HepG2 (cell line): ENCODE results near the gene CDK5RAP2. TPM values are rescaled to one million over a fixed set of nuclear protein-coding genes. Genes with fewer than 3 reads are reported as not detected.

Source experiments
- ATAC-seq: fragments of 200-7000 bp; cut with Tn5 transposase; 3 replicates; pipeline ENCODE4 v1.9.1; 2020; ENCODE audit warnings: mild to moderate bottlenecking, moderate library complexity
- BruUV-seq: library from RNA; stranded (reverse); fragments of 400-500 nt; replicated peaks from 2 replicates; lab custom pipeline; 2021; lab: Mats Ljungman, UMichigan
- CTCF ChIA-PET: fragments of 300-600 bp; formaldehyde crosslinking; extraction: SDS; loops from one replicate; lab custom pipeline; 2021; ENCODE audit warnings: low total read pairs, inconsistent platforms, low intra/inter-chr PET ratio; lab: Yijun Ruan, JAX
- POLR2A ChIA-PET: fragments of 350-600 bp; sonication (Branson Sonifier 250); formaldehyde crosslinking; loops from one replicate; lab custom pipeline; 2020; ENCODE audit warnings: antibody characterized with exemption, inconsistent platforms; lab: Yijun Ruan, JAX
- DNase-seq: peaks from one replicate; pipeline ENCODE4 v3.0.0-alpha.2; 2015; ENCODE audit warnings: low spot score
- FAIRE-seq: peaks from 3 replicates; lab custom pipeline; 2011; peaks lifted over from hg19 to GRCh38; lab: Jason Lieb, UNC
- H2AFZ ChIP-seq: one replicate; pipeline ENCODE4 v1.6.1; 2011; ENCODE audit warnings: low read length, inconsistent platforms
- H3K27ac ChIP-seq: fragments of 300-600 bp; 3 replicates; pipeline ENCODE4 v1.8.0; 2011; ENCODE audit warnings: mixed run types, mild to moderate bottlenecking, mixed read lengths, low read length, inconsistent platforms; ENCODE audit not compliant: insufficient read depth; ENCODE audit errors: extremely low read length
- H3K27me3 ChIP-seq, 2 experiments: fragments of 200-600 bp in 1 of 2; 2 replicates in 1 of 2; 3 replicates in 1 of 2; pipeline versions ENCODE4 v1.6.0 to v1.8.0; 2011; ENCODE audit warnings: low read length in 2 of 2, mild to moderate bottlenecking in 2 of 2, moderate library complexity in 2 of 2, inconsistent platforms in 1 of 2; ENCODE audit not compliant: insufficient read depth in 2 of 2, control insufficient read depth in 1 of 2
- H3K36me3 ChIP-seq, 2 experiments: fragments of 200-600 bp in 1 of 2; replicated peaks in 1 of 2; 2 replicates in 1 of 2; 3 replicates in 1 of 2; pipeline versions ENCODE4 v1.5.1 to v1.8.0; 2011; ENCODE audit warnings: low read length in 2 of 2, inconsistent platforms in 1 of 2; ENCODE audit not compliant: insufficient read depth in 2 of 2, control insufficient read depth in 1 of 2
- H3K4me1 ChIP-seq: 2 replicates; pipeline ENCODE4 v1.5.1; 2012; ENCODE audit warnings: low read length, inconsistent platforms; ENCODE audit not compliant: insufficient read depth
- H3K4me2 ChIP-seq: 2 replicates; pipeline ENCODE4 v1.6.0; 2011; ENCODE audit warnings: low read depth, low read length, inconsistent platforms
- H3K4me3 ChIP-seq, 3 experiments: fragments of 200-600 bp in 1 of 3; sonication (generic), shearing (Covaris generic) in 1 of 3; replicated peaks in 1 of 3; 2 replicates each; pipeline ENCODE4 v1.5.1; 2011 to 2016; ENCODE audit warnings: low read length in 3 of 3, inconsistent platforms in 2 of 3, low read depth in 2 of 3, mild to moderate bottlenecking in 2 of 3, control low read depth in 1 of 3, mixed read lengths in 1 of 3; ENCODE audit not compliant: insufficient read depth in 1 of 3
- H3K79me2 ChIP-seq: one replicate; pipeline ENCODE4 v1.6.1; 2011; ENCODE audit warnings: low read length, inconsistent platforms; ENCODE audit not compliant: insufficient read depth
- H3K9ac ChIP-seq: 2 replicates; pipeline ENCODE4 v1.6.0; 2011; ENCODE audit warnings: mild to moderate bottlenecking, low read depth, low read length, inconsistent platforms; ENCODE audit not compliant: insufficient read depth
- H3K9me3 ChIP-seq: 2 replicates; pipeline ENCODE4 v1.5.1; 2012; ENCODE audit warnings: mild to moderate bottlenecking, low read length
- H4K20me1 ChIP-seq: 2 replicates; pipeline ENCODE4 v1.6.0; 2011; ENCODE audit warnings: inconsistent platforms, mild to moderate bottlenecking, low read length, moderate library complexity; ENCODE audit not compliant: insufficient read depth
- HDAC2 ChIP-seq: sonication (generic); formaldehyde crosslinking; IDR thresholded peaks from 2 replicates; pipeline ENCODE4 v1.4.0; 2020; ENCODE audit warnings: missing genetic modification reagents
- HMG20A ChIP-seq: IDR thresholded peaks from 2 replicates; pipeline ENCODE4 v1.6.1; 2016; ENCODE audit warnings: borderline replicate concordance
- HOXA3 ChIP-seq: sonication (generic); formaldehyde crosslinking; IDR thresholded peaks from 2 replicates; pipeline ENCODE4 v1.5.0; 2020; ENCODE audit warnings: missing genetic modification reagents
- KAT8 ChIP-seq: IDR thresholded peaks from 2 replicates; pipeline ENCODE4 v1.6.1; 2016; ENCODE audit warnings: missing genetic modification reagents, missing compliant biosample characterization
- NBN ChIP-seq: fragments of 450-650 bp; conservative IDR thresholded peaks from 2 replicates; pipeline ENCODE4 v1.6.1; 2017
- NCOA2 ChIP-seq: sonication (generic); formaldehyde crosslinking; IDR thresholded peaks from 2 replicates; pipeline ENCODE4 v1.8.0; 2022; ENCODE audit warnings: inconsistent platforms
- PCBP2 ChIP-seq: fragments of 200-400 bp; formaldehyde crosslinking; optimal IDR thresholded peaks from 2 replicates; pipeline ENCODE3; 2018; ENCODE audit warnings: low read length, low read depth; ENCODE audit not compliant: poor library complexity, severe bottlenecking
- PHF8 ChIP-seq: sonication (generic); formaldehyde crosslinking; IDR thresholded peaks from 2 replicates; pipeline ENCODE4 v1.5.0; 2020; ENCODE audit warnings: missing genetic modification reagents
- POGZ ChIP-seq: sonication (generic); formaldehyde crosslinking; IDR thresholded peaks from 2 replicates; pipeline ENCODE4 v1.4.0; 2020; ENCODE audit warnings: mild to moderate bottlenecking, missing genetic modification reagents
- SOX13 ChIP-seq, 3 experiments: fragments of 450-650 bp in 1 of 3; sonication (generic) in 1 of 3; formaldehyde crosslinking in 1 of 3; IDR thresholded peaks in 2 of 3; conservative IDR thresholded peaks in 1 of 3; 2 replicates each; pipeline versions ENCODE4 v1.5.0 to v1.6.1; 2016 to 2020; ENCODE audit warnings: antibody characterized with exemption in 1 of 3, mild to moderate bottlenecking in 1 of 3, missing compliant biosample characterization in 1 of 3, missing genetic modification reagents in 1 of 3, moderate library complexity in 1 of 3
- SP5 ChIP-seq: IDR thresholded peaks from 2 replicates; pipeline ENCODE4 v1.6.1; 2016; ENCODE audit warnings: low read depth, borderline replicate concordance
- SPEN ChIP-seq: sonication (generic); formaldehyde crosslinking; IDR thresholded peaks from 2 replicates; pipeline ENCODE4 v1.5.1; 2020; ENCODE audit warnings: low read depth, mild to moderate bottlenecking, missing genetic modification reagents
- YY1 ChIP-seq: IDR thresholded peaks from 2 replicates; pipeline ENCODE4 v1.6.1; 2011; ENCODE audit warnings: low read length, low read depth, moderate library complexity, mild to moderate bottlenecking; ENCODE audit not compliant: insufficient read depth, insufficient replicate concordance
- ZBTB14 ChIP-seq: sonication (generic); formaldehyde crosslinking; IDR thresholded peaks from 2 replicates; pipeline ENCODE4 v1.4.0; 2020; ENCODE audit warnings: missing genetic modification reagents
- ZNF431 ChIP-seq: sonication (generic); formaldehyde crosslinking; IDR thresholded peaks from 2 replicates; pipeline ENCODE4 v1.9.0; 2022; ENCODE audit warnings: missing genetic modification reagents, low read depth, mild to moderate bottlenecking, borderline replicate concordance
- ZNF557 ChIP-seq: sonication (generic); formaldehyde crosslinking; IDR thresholded peaks from 2 replicates; pipeline ENCODE4 v1.4.0; 2020; ENCODE audit warnings: missing genetic modification reagents
- ZNF678 ChIP-seq: sonication (generic); formaldehyde crosslinking; IDR thresholded peaks from 2 replicates; pipeline ENCODE4 v1.4.0; 2020; ENCODE audit warnings: mild to moderate bottlenecking, missing genetic modification reagents
- ZNF703 ChIP-seq: sonication (generic); formaldehyde crosslinking; IDR thresholded peaks from 2 replicates; pipeline ENCODE4 v1.5.1; 2020; ENCODE audit warnings: missing genetic modification reagents, mild to moderate bottlenecking, moderate library complexity, borderline replicate concordance
- WGBS: methylation state at CpG from one replicate; pipeline ENCODE4 v1.1.6; 2017; ENCODE audit warnings: low lambda C conversion rate; 5-methylcytosine and 5-hydroxymethylcytosine counted together
- in situ Hi-C: cut with HindIII; loops from 2 replicates; pipeline ENCODE4 v1.10.0; 2017; ENCODE audit warnings: low pct_unique_long_range_greater_than_20kb; ENCODE audit not compliant: extremely low pct_ligation_motif_present
- intact Hi-C: fragments of 100-400 bp; cut with micrococcal nuclease; formaldehyde crosslinking; loops from one replicate; pipeline ENCODE4 v1.10.0; 2022; ENCODE audit not compliant: unreplicated experiment
- polyA plus RNA-seq, 8 experiments: library from polyadenylated mRNA; depleted of rRNA in 3 of 8; stranded (reverse) in 7 of 8; unstranded in 1 of 8; fragments of >200 nt; fragmentation: Illumina TruSeq in 4 of 8; extraction: Trizol in 4 of 8; gene quantifications; 2 replicates each; pipeline versions ENCODE4 v1.2.1 to v1.2.3, GENCODE V29; 2011 to 2016; ENCODE audit warnings: low read depth in 4 of 8, missing spikeins in 1 of 8, mixed read lengths in 1 of 8; ENCODE audit not compliant: insufficient read depth in 1 of 8
- total RNA-seq, 5 experiments: library from RNA; depleted of rRNA; stranded (reverse); fragments of >200 nt; fragmentation: Illumina TruSeq; extraction: Trizol; gene quantifications; 2 replicates each; pipeline ENCODE4 v1.2.3, GENCODE V29; 2016; ENCODE audit warnings: low read depth in 1 of 5
- TF ChIP-seq, protein P1 (sequence below): sonication (generic); formaldehyde crosslinking; IDR thresholded peaks from 2 replicates; pipeline ENCODE4 v1.4.0; 2020; ENCODE audit warnings: mild to moderate bottlenecking, missing genetic modification reagents
- TF ChIP-seq, protein P2 (sequence below): fragments of 450-650 bp; IDR thresholded peaks from 2 replicates; pipeline ENCODE4 v1.6.1; 2016

CDK5RAP2 gene
- total and polyA plus RNA-seq, 2 of the 13 experiments (the other 11 are each of a cell fraction or from before 2014, with no cell fraction given): 31.8 to 42.2 TPM

DNA sequence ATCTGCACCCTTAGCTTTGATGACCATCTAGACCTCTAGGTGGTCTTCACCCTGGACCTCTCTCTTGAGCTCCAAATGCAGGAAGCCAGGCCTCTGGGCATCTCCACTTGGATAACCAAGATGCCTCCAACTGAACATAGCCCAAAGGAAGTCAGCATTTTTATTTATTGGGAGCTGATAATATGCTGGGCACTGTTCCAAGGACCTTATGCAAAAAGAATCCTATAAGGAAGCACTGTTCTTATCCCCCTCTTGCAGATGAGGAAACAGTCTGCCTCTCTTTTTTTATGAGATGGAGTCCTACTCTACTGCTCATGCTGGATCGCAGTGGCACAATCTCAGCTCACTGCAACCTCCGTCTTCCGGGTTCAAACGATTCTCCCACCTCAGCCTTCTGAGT, 219.9 kb downstream of the CDK5RAP2 start:
- FAIRE-seq (no peak), DNase-seq (no peak), ATAC-seq (no peak)
- H3K27me3 ChIP-seq: no peaks in the 10 kb centered on the region
- H3K27ac ChIP-seq: no peak overlapping the region
- CTCF ChIA-PET: no interaction called here
- H2AFZ ChIP-seq: no peak overlapping the region
- intact Hi-C loops (no loop called here), in situ Hi-C loops (no loop called here)
- no peak overlapping the region for H3K4me2 ChIP-seq
- H3K4me3 ChIP-seq: no peak overlapping the region
- no peak overlapping the region for H3K9ac ChIP-seq
- WGBS: 83% methylated on average over 4 of the region's 4 CpGs
- H3K4me1 ChIP-seq: peaks cover 9% of the 10 kb centered on the region
- no peaks in the 10 kb centered on the region for H3K36me3 ChIP-seq
- POLR2A ChIA-PET: no interaction called here
- 0 out of 2 replicates have a peak, but pooled peaks cover 4% of the 10 kb centered on the region for H3K9me3 ChIP-seq
- H4K20me1 ChIP-seq: no peaks in the 10 kb centered on the region
- BruUV-seq: no TSS peak
- TF ChIP-seq ZNF431 (CRISPR knock-in tag) (no peak), ZNF703 (no peak), HMG20A (CRISPR knock-in tag) (no peak), HOXA3 (no peak), KAT8 (CRISPR knock-in tag) (no peak), SOX13 (IDR thresholded peaks at IDR 0.05) (no peak), SOX13 (CRISPR knock-in tag; conservative IDR thresholded peaks at IDR 0.05 in 1 of 2, IDR thresholded peaks at IDR 0.05 in 1 of 2) (no peak), PHF8 (CRISPR knock-in tag) (no peak), HDAC2 (CRISPR knock-in tag) (no peak), NCOA2 (no peak), YY1 (no peak), ZBTB14 (CRISPR knock-in tag) (no peak), NBN (no peak), ZNF678 (CRISPR knock-in tag) (no peak), PCBP2 (no peak), SPEN (CRISPR knock-in tag) (no peak), POGZ (CRISPR knock-in tag) (no peak), SP5 (no peak), ZNF557 (CRISPR knock-in tag) (no peak)
- TF ChIP-seq, protein P1, sequence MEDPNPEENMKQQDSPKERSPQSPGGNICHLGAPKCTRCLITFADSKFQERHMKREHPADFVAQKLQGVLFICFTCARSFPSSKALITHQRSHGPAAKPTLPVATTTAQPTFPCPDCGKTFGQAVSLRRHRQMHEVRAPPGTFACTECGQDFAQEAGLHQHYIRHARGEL (CRISPR knock-in tag): no peak
- TF ChIP-seq, protein P2, sequence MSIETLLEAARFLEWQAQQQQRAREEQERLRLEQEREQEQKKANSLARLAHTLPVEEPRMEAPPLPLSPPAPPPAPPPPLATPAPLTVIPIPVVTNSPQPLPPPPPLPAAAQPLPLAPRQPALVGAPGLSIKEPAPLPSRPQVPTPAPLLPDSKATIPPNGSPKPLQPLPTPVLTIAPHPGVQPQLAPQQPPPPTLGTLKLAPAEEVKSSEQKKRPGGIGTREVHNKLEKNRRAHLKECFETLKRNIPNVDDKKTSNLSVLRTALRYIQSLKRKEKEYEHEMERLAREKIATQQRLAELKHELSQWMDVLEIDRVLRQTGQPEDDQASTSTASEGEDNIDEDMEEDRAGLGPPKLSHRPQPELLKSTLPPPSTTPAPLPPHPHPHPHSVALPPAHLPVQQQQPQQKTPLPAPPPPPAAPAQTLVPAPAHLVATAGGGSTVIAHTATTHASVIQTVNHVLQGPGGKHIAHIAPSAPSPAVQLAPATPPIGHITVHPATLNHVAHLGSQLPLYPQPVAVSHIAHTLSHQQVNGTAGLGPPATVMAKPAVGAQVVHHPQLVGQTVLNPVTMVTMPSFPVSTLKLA: no peak
- no peaks in the 10 kb centered on the region for H3K79me2 ChIP-seq
